HTR-8/SVneo (cell line): Measurements from ENCODE around the gene AIF1.
A peak's percentile ranks its signal among the peaks of the same experiment; 100 is the strongest.

Experiments used
- DNase-seq: peaks from one replicate; pipeline ENCODE4 v3.0.0; 2011; ENCODE audit warnings: low spot score, mixed read lengths; ENCODE audit not compliant: insufficient read length
- FAIRE-seq: peaks from 2 replicates; lab custom pipeline; 2011; peaks lifted over from hg19 to GRCh38; lab: Jason Lieb, UNC

AIF1 gene

DNA sequence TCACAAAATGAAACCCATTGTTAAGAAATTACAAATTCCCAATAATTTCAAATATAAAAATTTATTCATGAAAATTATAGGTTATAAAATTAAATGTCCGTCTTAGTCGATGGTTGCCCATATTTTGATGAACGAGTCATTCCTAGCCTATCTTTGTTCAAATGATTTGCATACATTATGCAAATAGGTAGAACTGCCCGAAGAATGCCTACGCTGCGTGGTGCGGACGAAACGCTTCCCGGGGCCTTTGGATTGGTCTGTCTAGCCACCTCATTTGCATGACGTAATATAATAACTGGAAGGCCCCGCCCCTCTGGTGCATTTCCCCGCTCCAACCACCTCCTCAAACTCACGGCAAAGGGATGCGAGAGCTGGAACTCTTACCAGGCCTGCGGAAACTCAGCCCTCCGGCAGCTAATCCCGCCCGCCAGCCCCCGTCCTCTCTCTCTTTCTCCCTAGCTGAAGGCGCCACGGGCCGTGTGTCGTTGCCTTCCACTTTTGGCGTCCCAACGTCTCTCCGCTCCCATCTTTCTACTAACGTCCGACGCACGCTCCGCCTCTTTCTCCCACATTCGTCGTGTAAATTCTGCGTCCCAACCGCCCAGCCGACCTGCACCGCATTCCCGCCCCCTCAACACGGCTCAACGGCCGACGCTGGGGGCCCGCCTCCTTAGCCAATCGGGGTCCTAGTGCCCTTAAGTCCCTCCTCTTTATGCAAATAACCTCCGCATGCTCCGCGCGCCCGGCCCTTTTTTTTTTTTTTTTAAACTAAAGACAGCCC lies 5.0 kb downstream of the AIF1 start:
- FAIRE-seq (peak; percentile 96), DNase-seq (peak; percentile 98)

DNA sequence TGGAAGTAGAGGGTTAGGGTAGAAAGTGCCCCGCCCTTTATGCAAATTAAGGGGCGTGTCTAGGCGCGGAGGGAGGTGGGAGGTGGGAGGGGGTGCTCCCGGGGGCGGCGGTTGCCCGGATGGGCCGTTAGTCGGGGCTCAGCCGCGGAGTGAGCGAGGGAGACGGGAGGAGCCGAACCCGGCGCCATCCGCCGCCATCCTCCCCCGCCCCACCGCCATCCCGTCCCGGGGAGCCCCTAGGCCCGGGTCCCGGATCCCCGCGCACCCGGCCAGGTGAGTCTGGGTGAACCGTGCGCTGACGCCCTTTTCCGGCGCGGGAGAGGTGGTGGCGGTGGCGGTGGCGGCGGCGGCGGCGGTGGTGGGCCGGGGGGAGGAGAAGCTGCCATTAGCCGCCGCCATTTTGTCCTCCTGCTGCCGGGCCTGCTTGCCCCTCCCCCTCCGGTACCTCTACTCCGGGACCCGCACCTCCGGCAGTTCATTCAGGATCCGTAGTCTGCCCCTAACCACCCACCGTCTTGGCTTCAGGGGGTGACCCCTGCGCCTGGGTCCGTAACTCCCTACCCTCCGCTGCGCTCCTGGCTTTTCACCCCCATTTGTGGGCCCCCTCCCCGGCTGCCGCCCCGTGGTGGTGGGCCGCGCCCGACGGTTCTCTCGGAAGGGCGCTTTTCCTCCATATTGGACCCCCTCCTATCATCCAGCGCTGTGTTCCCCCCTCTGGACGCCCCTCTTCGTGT lies 5.7 kb downstream of the AIF1 start, which contains the start of gene PRRC2A:
PRRC2A (plus strand) TSS at position 130 of the 734 bp plus-strand sequence. CDS start 2,075 bp downstream, outside the sequence.
- no peak for FAIRE-seq
- peak; percentile 73 for DNase-seq

DNA sequence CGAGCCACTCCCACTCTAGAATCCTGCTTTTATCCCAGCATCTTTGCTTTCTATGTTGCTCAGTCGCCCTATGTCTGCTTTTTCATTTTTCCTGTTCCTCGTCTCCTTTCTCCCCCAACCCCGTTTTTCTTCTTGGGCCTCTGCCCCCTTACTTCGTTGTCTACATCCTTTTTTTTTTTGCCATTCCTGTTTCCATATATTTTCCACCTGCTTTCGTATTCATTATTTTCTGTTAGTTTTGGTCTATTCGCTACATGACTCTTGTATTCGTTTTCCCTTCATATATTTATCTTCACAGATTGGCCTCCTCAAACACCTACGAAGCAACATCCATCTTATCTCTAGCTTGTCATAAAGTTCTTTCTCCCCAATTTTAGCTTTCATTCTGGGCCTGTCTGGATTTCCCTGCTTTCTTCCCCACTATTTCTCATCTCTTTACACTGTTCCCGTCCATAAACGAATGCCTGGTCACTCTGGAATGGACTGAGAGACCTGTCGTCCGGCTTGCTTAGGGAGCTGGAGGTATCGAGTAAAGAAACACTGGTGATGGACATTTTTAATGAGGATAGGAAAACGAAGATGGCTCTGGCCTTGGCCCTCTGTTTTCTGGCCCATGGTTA lies 6.4 kb downstream of the AIF1 start:
- DNase-seq, result no peak
- FAIRE-seq, result no peak

DNA sequence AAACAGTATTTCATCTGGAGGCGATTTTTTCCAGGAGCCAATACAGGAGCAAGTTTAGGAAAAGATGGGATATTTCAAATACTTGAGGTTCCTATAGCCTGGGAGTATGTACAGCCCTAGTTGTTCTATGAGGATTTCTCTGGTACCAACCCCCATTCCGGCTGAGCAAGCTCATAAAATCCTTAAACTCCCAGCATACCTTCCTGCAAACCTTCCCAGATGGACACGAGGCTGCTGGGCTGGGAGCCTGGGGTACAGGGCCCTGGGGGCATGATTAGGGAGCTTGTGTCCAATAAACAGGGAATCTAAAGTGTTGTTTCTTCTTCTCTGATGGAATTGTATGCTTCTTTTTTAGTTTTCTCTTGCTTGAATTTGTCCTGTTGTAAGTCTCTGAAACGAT lies 7.0 kb downstream of the AIF1 start:
- FAIRE-seq (no peak), DNase-seq (no peak)

DNA sequence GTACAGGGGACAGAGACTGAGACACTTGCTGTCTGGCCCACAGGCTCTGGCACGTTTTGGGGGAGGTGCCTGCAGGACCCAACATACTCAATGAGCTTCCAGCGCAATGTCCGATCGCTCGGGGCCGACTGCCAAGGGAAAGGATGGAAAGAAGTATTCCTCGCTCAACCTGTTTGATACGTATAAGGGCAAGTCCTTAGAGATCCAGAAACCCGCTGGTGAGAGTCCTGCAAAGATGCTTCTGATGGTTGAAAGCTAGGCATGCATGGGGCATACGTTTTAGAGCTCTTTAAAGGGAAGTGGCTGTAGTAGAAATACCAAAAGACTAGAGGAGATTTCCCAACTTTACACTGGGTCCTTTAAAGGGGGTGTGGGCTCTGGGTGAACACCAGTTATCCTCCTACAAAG lies 7.7 kb downstream of the AIF1 start:
- DNase-seq (no peak), FAIRE-seq (no peak)

DNA sequence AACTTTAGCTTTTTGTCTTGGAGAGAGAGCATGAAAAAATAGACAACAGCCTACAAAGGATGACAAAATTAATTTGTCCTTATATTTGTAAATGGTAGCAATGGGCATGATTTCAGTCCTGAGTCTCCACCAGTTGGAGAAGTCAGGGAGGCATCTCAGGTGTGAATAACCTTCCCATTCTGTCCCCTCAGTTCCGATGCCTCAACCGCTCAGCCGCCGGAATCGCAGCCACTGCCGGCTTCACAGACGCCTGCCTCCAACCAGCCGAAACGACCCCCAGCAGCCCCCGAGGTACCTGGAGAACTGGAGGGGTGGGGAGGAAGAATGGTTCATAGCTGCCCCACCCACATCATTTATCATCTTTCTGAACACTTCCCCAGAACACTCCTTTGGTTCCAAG lies 9.0 kb downstream of the AIF1 start:
- no peak for FAIRE-seq
- DNase-seq, result no peak

DNA sequence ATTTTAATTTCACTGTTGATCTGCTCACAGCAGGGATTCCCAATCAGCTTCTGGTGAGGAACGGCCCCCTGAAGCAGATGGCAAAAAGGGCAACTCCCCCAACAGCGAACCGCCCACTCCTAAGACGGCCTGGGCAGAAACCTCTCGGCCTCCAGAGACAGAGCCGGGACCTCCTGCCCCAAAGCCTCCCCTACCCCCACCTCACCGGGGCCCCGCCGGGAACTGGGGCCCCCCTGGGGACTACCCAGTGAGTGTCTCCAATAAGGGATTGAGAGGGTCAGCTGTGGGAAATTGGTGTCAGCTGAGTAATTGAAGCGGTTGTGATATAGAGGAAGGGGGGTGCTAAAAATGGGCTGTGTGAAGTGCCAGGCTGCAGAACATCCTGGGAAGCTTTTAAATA lies 11.9 kb downstream of the AIF1 start:
- FAIRE-seq (no peak), DNase-seq (no peak)

DNA sequence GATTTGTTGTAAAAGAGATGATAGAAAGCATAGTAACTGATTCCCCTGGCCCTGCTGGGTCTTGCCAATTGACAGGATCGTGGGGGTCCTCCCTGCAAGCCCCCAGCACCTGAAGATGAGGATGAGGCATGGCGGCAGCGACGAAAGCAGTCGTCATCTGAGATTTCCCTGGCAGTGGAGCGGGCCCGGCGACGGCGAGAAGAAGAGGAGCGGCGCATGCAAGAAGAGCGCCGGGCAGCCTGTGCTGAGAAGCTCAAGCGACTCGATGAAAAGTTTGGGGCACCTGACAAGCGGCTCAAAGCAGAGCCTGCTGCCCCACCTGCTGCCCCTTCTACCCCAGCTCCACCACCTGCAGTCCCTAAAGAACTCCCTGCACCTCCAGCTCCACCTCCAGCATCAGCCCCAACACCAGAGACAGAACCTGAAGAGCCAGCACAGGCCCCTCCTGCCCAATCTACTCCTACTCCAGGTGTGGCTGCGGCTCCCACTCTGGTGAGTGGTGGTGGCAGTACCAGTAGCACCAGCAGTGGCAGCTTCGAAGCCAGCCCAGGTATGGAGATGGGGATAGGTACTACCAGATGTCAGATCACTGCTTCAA lies 12.8 kb downstream of the AIF1 start:
- FAIRE-seq, result no peak
- no peak for DNase-seq

DNA sequence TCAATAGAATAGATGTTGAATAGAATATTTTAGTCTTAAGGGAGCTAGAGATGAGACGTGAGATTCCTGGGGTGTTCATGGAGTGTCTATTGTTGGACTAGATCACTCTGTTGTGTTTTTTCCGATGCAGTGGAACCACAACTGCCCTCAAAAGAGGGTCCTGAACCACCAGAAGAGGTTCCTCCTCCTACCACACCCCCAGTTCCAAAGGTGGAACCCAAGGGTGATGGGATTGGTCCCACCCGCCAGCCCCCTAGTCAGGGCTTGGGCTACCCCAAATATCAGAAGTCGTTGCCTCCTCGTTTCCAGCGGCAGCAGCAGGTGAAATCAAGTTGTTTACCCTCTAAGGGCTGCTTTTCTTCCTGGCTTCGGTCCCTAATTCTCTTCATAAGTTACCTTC lies 14.0 kb downstream of the AIF1 start:
- no peak for FAIRE-seq

DNA sequence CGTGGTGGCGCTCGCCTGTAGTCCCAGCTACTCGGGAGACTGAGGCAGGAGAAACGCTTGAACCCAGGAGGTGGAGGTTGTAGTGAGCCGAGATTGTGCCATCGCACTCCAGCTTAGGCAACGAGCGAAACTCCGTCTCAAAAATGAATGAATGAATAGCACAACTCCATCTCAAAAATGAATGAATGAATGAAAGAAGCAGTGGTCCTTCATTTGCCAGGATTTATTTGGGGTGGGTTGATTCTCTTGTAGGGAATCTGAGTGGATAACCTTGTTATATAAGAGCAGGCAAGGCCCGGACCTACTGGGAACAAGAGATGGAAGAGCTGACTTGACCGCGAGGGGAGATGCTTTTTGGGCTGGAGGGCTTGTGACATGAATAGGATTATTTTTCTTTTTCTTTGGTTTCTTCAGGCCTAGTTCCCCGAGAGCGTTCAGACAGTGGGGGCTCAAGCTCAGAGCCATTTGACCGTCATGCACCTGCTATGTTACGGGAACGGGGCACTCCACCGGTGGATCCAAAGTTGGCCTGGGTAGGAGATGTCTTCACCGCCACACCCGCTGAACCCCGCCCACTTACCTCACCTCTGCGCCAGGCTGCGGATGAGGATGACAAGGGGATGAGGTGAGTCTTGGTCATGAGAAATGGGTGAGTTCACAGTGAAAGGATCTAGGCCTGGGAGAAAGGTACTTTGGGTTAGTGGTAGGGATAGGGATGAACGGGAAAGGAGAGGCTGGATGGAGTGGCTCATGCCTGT lies 15.3 kb downstream of the AIF1 start:
- FAIRE-seq (no peak), DNase-seq (no peak)

More for the DNA sequence above, 14.0 kb downstream of the AIF1 start:
- no peak for DNase-seq

DNA sequence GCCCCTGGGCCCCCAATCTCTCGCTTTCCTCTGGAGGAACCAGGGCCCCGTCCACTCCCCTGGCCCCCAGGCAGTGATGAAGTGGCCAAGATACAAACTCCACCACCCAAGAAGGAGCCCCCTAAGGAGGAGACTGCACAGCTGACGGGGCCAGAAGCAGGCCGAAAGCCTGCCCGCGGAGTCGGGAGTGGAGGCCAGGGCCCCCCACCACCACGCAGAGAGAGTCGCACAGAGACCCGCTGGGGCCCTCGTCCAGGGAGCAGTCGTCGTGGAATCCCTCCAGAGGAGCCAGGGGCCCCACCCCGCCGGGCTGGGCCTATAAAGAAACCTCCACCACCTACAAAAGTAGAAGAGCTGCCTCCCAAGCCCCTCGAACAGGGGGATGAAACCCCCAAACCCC lies 16.2 kb downstream of the AIF1 start:
- FAIRE-seq, result no peak
- no peak for DNase-seq

DNA sequence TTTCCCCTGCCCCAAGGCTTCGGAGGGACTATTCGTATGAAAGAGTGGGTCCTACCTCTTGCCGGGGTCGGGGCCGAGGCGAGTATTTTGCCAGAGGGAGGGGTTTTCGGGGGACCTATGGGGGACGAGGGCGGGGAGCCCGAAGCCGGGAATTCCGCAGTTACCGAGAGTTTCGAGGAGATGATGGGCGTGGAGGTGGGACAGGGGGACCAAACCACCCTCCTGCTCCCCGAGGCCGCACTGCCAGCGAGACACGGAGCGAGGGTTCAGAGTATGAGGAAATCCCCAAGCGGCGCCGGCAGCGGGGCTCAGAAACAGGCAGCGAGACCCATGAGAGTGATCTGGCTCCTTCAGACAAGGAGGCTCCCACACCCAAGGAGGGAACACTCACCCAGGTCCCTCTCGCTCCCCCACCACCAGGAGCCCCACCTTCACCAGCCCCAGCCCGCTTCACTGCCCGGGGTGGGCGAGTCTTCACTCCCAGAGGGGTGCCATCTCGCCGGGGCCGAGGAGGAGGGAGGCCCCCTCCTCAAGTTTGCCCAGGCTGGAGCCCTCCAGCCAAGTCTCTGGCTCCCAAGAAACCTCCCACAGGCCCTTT lies 16.7 kb downstream of the AIF1 start:
- no peak for DNase-seq
- FAIRE-seq, result no peak

DNA sequence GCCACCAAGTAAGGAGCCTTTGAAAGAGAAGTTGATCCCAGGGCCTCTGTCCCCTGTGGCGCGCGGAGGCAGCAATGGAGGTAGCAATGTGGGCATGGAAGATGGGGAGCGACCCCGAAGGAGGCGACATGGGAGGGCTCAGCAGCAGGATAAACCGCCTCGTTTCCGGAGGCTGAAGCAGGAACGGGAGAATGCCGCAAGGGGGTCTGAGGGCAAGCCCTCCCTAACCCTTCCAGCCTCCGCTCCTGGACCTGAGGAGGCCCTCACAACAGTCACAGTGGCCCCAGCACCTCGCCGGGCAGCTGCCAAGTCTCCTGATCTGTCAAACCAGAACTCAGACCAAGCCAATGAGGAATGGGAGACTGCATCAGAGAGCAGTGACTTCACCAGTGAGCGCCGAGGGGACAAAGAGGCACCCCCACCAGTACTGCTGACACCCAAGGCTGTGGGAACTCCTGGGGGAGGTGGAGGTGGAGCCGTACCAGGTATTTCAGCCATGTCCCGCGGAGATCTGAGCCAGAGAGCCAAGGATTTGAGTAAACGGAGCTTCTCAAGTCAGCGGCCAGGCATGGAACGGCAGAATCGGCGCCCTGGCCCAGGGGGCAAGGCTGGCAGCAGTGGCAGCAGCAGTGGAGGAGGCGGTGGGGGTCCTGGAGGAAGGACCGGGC lies 17.4 kb downstream of the AIF1 start:
- FAIRE-seq (no peak), DNase-seq (no peak)

DNA sequence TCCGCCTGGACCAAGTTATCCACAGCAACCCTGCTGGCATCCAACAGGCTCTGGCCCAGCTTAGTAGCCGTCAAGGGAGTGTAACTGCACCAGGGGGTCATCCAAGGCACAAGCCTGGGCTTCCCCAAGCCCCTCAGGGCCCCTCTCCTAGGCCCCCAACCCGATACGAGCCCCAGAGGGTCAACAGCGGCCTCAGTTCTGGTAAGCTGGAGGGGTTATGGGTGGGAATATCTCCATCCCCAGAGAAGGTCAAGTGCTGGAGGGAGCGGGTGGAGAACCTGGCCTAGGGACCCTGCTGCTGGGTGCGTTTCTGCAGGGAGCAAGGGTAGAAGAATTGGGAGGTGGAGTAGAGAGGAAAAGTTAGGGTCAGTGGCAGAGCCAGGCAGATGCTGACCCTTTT lies 18.4 kb downstream of the AIF1 start:
- FAIRE-seq, result no peak
- no peak for DNase-seq

DNA sequence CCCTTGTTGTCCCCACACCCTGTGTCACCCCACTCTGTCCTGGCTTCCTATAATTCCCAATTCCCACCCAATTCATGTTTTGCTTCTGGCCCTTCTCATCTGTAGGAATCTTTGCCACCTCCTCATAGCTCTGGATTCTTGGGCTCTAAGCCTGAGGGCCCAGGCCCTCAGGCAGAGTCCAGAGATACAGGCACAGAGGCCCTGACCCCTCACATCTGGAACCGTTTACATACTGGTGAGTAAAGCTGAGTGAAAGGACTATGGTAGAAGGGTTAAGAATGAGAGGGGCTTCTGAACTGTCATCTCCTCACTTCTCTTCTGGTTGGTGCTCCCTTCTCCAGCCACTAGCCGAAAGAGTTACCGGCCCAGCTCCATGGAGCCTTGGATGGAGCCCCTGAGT lies 19.1 kb downstream of the AIF1 start:
- DNase-seq (no peak), FAIRE-seq (no peak)

DNA sequence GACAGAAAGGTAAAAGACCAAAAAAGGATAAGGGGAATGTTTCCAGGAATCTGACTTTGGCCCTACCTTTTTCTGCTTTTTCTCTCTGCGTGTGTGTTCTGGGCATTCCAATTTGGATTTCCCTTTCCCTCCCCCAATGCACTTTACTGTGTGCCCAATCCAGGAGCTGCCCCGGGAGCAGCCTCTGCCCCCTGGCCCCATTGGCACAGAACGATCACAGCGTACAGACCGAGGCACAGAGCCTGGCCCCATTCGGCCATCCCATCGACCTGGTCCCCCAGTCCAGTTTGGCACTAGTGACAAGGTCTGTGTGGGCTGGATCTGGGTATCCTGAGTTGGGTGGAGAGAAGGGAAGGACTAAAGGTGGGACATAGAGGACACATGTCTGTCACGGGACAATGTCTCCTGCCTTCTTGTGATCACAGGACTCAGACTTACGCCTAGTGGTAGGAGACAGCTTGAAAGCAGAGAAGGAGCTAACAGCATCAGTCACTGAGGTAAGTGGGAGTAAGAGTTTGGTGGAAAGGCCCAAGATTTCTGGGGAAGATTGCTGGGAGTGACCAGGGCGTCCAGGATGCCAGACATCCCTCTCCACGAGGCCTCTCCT lies 20.0 kb downstream of the AIF1 start:
- no peak for FAIRE-seq
- DNase-seq, result no peak

DNA sequence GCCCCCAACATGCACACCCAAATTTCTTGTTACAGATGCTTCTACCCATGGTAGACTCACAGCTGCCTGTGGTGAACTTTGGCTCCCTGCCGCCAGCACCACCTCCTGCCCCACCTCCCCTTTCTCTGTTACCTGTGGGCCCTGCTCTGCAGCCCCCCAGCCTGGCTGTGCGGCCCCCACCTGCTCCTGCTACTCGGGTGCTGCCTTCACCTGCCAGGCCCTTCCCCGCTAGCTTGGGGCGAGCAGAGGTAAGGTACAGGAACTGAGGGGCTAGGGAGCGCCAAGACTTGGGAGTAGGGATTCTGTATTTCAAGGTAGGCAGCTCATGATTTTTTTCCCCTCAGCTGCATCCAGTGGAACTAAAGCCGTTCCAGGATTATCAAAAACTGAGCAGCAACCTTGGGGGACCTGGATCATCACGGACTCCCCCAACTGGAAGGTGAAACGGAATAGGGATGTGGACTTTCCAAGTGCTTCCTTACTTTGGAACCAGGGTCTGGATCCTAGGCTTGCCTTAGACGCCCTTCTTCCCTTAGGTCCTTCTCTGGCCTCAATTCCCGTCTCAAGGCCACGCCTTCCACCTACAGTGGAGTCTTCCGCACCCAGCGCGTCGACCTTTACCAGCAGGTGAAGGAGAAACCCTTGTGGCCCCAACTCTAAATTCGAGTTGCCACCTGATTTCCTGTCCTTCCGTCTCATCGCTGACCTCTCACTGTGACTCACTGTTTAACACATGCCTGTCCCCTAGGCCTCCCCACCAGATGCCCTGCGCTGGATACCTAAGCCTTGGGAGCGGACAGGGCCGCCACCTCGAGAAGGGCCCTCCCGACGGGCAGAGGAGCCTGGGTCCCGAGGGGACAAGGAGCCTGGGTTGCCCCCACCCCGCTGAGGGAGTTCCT lies 21.9 kb downstream of the AIF1 start:
- FAIRE-seq (no peak), DNase-seq (no peak)

DNA sequence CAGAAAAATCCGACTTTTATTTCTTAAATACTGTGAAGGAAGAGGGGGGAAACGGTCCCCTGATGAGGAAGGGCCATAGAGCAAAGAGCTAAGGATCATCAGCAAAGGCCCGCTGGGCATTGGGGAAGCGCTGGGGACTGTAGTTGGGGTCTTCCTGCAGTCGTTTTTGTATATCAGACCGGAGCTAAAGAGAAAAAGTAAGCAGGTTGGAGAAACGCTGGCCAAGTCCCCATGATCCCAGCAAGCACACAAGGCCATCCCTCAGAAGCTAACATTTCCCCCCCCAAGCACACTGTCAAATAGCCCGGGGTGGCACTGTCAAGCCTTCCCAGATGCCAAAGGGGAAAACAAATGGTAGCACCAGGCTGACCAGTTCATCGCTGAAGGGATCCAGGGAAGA lies 24.0 kb downstream of the AIF1 start:
- DNase-seq (no peak), FAIRE-seq (no peak)
